Heart left ventricle (tissue), 16 donors: Measurements from ENCODE around the gene MRPS18A. TPM values are rescaled to one million over a fixed set of nuclear protein-coding genes. Genes with fewer than 3 reads are reported as not detected.
A peak's percentile ranks its signal among the peaks of the same experiment; 100 is the strongest.

Experiments
- ATAC-seq, 4 donors: fragments of 200-7000 bp; cut with Tn5 transposase; one replicate each; pipeline ENCODE4 v1.9.1; 2020 to 2022; ENCODE audit warnings: moderate library complexity in 4 of 4, mild to moderate bottlenecking in 3 of 4, moderate number of reproducible peaks in 1 of 4
- DNase-seq, 5 donors: peaks; one replicate each; pipeline ENCODE4 v3.0.0-alpha.2; 2020
- H3K27ac ChIP-seq, 12 donors: fragments of 200-600 bp; sonication (generic) in 4 of 12; one replicate each; pipeline versions ENCODE4 v1.5.0 to v1.8.0; 2016 to 2022; ENCODE audit warnings: mild to moderate bottlenecking in 2 of 12
- H3K27me3 ChIP-seq, 9 donors: fragments of 200-600 bp; sonication (generic) in 2 of 9; one replicate each; pipeline versions ENCODE4 v1.5.1 to v1.8.0; 2016 to 2022; ENCODE audit warnings: mild to moderate bottlenecking in 3 of 9
- H3K36me3 ChIP-seq, 9 donors: fragments of 200-600 bp; sonication (generic) in 2 of 9; one replicate each; pipeline versions ENCODE4 v1.5.0 to v1.8.0; 2018 to 2022; ENCODE audit warnings: mild to moderate bottlenecking in 2 of 9
- H3K4me1 ChIP-seq, 12 donors: fragments of 200-600 bp; sonication (generic) in 4 of 12; one replicate each; pipeline versions ENCODE4 v1.5.0 to v1.8.0; 2016 to 2022; ENCODE audit warnings: mild to moderate bottlenecking in 3 of 12
- H3K4me3 ChIP-seq, 12 donors: fragments of 200-600 bp; sonication (generic) in 4 of 12; one replicate each; pipeline versions ENCODE4 v1.5.0 to v1.8.0; 2017 to 2022; ENCODE audit warnings: mild to moderate bottlenecking in 9 of 12, moderate library complexity in 4 of 12
- H3K9me3 ChIP-seq, 12 donors: fragments of 200-600 bp; sonication (generic) in 4 of 12; one replicate each; pipeline versions ENCODE4 v1.5.0 to v1.8.0; 2016 to 2022; ENCODE audit warnings: mild to moderate bottlenecking in 1 of 12
- POLR2A ChIP-seq, 2 donors: fragments of 450-650 bp; IDR thresholded peaks; one replicate each; pipeline ENCODE4 v1.6.1; 2017; ENCODE audit warnings: antibody characterized with exemption in 2 of 2, mild to moderate bottlenecking in 2 of 2, moderate library complexity in 2 of 2
- WGBS, 4 donors: extraction: QIAGEN DNeasy Blood & Tissue Kit in 2 of 4; methylation state at CpG; one replicate each; pipeline versions ENCODE4 v1.1.5 to v1.1.7; 2013 to 2018; 5-methylcytosine and 5-hydroxymethylcytosine counted together
- intact Hi-C, 10 donors: fragments of 100-400 bp; cut with DNase I; formaldehyde crosslinking; loops; one replicate each; pipeline versions ENCODE4 v1.11.1 to v1.14.2; 2022
- polyA plus RNA-seq, 2 donors: library from polyadenylated mRNA; stranded (reverse); fragments of 200-250 nt; gene quantifications; one replicate each; pipeline ENCODE4 v1.2.3, GENCODE V29; 2013
- total RNA-seq, 9 donors: library from RNA; depleted of rRNA in 2 of 9; stranded (reverse); fragments of >200 nt in 2 of 9; fragmentation: NEBNext Ultra II Directional in 3 of 9; extraction: Animal tissue kit (Norgen Biotek cat#: 25700) in 3 of 9; gene quantifications; one replicate each; pipeline versions ENCODE4 v1.1.0 to v1.2.4, GENCODE V29; 2016 to 2023
- TF ChIP-seq, protein P1 (sequence below), 12 donors: fragments of 200-600 bp; sonication (generic) in 4 of 12; IDR thresholded peaks; one replicate each; pipeline versions ENCODE4 v1.5.0 to v1.8.0; 2018 to 2022; ENCODE audit warnings: antibody characterized with exemption in 12 of 12, mild to moderate bottlenecking in 5 of 12
- donor health status: ischemic (EF 13 %, LVEDD 7.1; RV severe dilation, severe dysfunction).
- donor health status: healthy with polysubstance abuse.
- donor health status: DM: no; HTN: yes; CAD: no.
- donor health status: DM: no; HTN: no; CAD: no.
- donor health status: ischemic (EF 25% LVEDD 6.9; RV normal size, moderate dysfunction).
- donor health status: ischemic (EF 25% LVEDD 5.7; RV mildly dilated, moderate dysfunction).
- donor health status: healthy.
- donor health status: DM: yes; HTN: yes; CAD: no.
- donor health status: ischemic (EF 35%, LVEDD 5.7; RV mildly dilated, moderate dysfunction).
- donor health status: nonischemic (EF 11% LVEDD 7.7; RV severe dilation, severe dysfunction).
- donor health status: DM: yes; HTN: yes; CAD: no.
- donor health status: PGD.
- donor health status: ischemic (EF 29% LVEDD 5.4; RV normal size, mild dysfunction).
- donor health status: nonischemic (EF 23%, LVEDD 6.1; RV moderate dilation, normal function).

MRPS18A gene
- total and polyA plus RNA-seq, 11 donors: 37.4 to 105 (median 44.3) TPM

- Histone ChIP-seq H3K27me3 (no peaks in the 10 kb centered on the region), H3K4me1 (peaks cover 3 to 34% (median 26%) of the 10 kb centered on the region in 12 donors), H3K36me3 (peaks cover 0 to 26% (median 20%) of the 10 kb centered on the region in 9 donors), H3K27ac (peak within 1 kb of the TSS; percentile 89 to 100 (median 98)), H3K4me3 (peak within 1 kb of the TSS; percentile 66 to 97 (median 86)), H3K9me3 (no peaks in the 10 kb centered on the region)
- peak; percentile 92 to 95 (median 92) for ATAC-seq
- TF ChIP-seq POLR2A (IDR thresholded peaks at IDR 0.05): peak in 1 of 2 donors; percentile 59
- TF ChIP-seq, protein P1, sequence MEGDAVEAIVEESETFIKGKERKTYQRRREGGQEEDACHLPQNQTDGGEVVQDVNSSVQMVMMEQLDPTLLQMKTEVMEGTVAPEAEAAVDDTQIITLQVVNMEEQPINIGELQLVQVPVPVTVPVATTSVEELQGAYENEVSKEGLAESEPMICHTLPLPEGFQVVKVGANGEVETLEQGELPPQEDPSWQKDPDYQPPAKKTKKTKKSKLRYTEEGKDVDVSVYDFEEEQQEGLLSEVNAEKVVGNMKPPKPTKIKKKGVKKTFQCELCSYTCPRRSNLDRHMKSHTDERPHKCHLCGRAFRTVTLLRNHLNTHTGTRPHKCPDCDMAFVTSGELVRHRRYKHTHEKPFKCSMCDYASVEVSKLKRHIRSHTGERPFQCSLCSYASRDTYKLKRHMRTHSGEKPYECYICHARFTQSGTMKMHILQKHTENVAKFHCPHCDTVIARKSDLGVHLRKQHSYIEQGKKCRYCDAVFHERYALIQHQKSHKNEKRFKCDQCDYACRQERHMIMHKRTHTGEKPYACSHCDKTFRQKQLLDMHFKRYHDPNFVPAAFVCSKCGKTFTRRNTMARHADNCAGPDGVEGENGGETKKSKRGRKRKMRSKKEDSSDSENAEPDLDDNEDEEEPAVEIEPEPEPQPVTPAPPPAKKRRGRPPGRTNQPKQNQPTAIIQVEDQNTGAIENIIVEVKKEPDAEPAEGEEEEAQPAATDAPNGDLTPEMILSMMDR (IDR thresholded peaks at IDR 0.05): no peak
- WGBS, 4 donors: 0 to 1% (median 0%) methylated on average over 24 to 46 of the region's 46 CpGs
- intact Hi-C loops: no loop called here
- peak; percentile 99 to 100 (median 99) for DNase-seq
These were observed 58.5 kb downstream of the MRPS18A start, which contains the start of gene GTPBP2 for GRCh38 chr6:43629104-43629504. TSS of gene GTPBP2 (minus strand) at chr6:43629264. CDS start at chr6:43629162, 102 bp downstream.

DNA sequence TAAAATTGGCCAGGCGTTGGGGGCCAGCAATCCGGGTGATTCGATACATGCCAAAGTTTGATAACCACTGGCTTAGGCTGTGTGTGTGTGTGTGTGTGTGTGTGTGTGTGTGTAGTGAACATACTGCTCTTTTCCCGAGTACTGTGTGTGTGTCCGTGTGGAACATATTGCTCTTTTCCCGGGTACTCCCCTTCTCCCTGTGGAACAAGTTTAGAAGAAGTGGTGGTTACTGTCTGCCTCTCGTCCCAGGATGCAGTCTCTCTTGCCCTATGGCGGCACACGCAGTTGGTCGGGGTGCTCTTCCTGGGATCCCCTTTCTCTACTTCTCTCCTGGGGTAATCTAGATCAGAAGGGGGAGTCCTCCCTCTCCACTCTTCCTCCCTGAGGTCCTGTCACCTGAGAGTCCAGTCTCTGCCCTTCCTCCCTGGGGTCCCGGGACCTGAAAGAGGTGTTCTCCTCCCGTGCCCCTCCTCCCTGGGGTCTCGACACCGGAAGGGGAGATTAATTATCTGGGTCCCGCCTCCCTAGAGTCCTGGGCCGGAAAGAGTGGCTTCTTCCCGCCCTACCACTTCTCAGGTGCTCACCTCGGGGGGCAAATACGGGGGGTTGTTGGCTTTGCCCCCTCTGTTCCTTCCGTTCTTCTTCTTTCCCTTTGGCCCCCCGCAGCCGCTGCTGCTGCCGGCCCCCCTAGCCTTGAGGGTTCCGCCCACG lies 59.0 kb downstream of the MRPS18A start:
- TF ChIP-seq, protein P1 (IDR thresholded peaks at IDR 0.05): no peak
- TF ChIP-seq POLR2A (IDR thresholded peaks at IDR 0.05): no peak
- DNase-seq (peak; percentile 46 to 66 (median 61)), ATAC-seq (peak in 2 of 4 donors; percentile 6 to 7)

DNA sequence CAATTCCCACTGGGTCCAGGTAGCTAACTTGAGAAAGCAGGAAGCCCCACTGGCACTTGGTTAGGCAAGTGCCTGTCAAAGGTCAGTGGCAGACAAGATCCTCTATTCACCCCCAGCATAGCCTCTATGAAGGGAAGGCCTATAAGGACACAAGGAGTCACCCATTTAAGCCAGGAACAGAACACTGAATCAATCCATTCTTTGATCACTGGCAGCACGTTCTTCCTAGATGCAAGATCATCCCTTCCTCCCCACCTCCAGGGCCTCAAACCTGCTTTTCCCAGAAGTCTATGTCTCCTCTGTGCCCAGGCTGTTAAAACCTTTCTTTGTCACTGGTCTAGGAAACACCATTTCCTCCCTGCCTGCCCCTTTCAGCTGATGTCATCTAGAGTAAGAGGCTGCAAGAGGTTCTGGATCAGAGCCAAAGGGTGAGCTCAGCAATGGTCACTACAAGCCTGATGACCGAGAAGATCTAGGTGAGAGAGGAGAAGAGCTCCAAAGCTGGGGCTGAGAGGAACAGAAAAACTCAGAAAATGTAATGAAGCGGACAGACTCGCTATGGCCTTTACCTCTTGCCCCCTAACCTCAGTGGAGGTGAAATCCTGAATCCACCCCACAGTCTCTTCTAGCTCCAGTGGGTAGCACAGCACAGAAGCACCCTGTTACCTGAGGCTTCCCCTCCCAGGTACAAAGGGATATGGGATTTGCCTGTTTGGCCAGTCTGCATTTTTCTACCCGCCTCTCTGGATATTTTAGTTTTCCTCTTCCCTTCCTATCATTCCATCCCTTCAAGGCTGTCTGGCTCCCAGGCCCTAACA lies 60.4 kb downstream of the MRPS18A start:
- Histone ChIP-seq H3K27me3 (no peaks in the 10 kb centered on the region), H3K27ac (peak overlapping the region in 11 of 12 donors; percentile 43 to 100 (median 97)), H3K36me3 (peaks cover 2 to 45% (median 39%) of the 10 kb centered on the region in 9 donors), H3K4me1 (peaks cover 3 to 34% (median 26%) of the 10 kb centered on the region in 12 donors), H3K4me3 (peak overlapping the region in 8 of 12 donors; percentile 4 to 97 (median 70)), H3K9me3 (no peaks in the 10 kb centered on the region)
- WGBS, 4 donors: 44 to 52% (median 49%) methylated on average over 5 of the region's 5 CpGs
- intact Hi-C loops: no loop called here
- DNase-seq: peak in 4 of 5 donors; percentile 83 to 92 (median 86)
- peak in 3 of 4 donors; percentile 15 to 25 (median 18) for ATAC-seq
- TF ChIP-seq, protein P1 (IDR thresholded peaks at IDR 0.05): no peak
- TF ChIP-seq POLR2A (IDR thresholded peaks at IDR 0.05): no peak

More for the DNA sequence above, 59.0 kb downstream of the MRPS18A start:
- Histone ChIP-seq H3K27ac (peak overlapping the region; percentile 89 to 100 (median 98)), H3K9me3 (no peaks in the 10 kb centered on the region), H3K4me3 (peak overlapping the region; percentile 66 to 97 (median 86)), H3K36me3 (peaks cover 0 to 32% (median 25%) of the 10 kb centered on the region in 9 donors), H3K4me1 (peaks cover 3 to 34% (median 26%) of the 10 kb centered on the region in 12 donors), H3K27me3 (no peaks in the 10 kb centered on the region)
- WGBS, 4 donors: 0 to 3% (median 1%) methylated on average over 23 to 25 of the region's 25 CpGs
- intact Hi-C loops: no loop called here
